Spleen (tissue), 7 donors: ENCODE data around the gene WDR44.

ENCODE experiments used
- CTCF ChIP-seq, 11 experiments: fragments of 200-600 bp in 7 of 11; fragments of 450-650 bp in 4 of 11; sonication (generic) in 4 of 11; IDR thresholded peaks in 8 of 11; conservative IDR thresholded peaks in 3 of 11; 1 replicate in 7 of 11; 2 replicates in 4 of 11; pipeline versions ENCODE4 v1.4.0 to v1.8.0; 2016 to 2021; ENCODE audit warnings: antibody characterized with exemption in 11 of 11, inconsistent platforms in 4 of 11, mild to moderate bottlenecking in 1 of 11
- POLR2A ChIP-seq, 3 donors: fragments of 450-650 bp; IDR thresholded peaks; one replicate each; pipeline ENCODE4 v1.5.1; 2017; ENCODE audit warnings: antibody characterized with exemption in 3 of 3, mild to moderate bottlenecking in 1 of 3
- donor health status: DM: no; HTN: no; CAD: no; lungs with moderate emphysema.
- donor health status: DM: no; HTN: no; CAD: no.
- donor health status: DM: no; HTN: no; CAD: no.

- no peak for TF ChIP-seq CTCF (IDR thresholded peaks at IDR 0.05 in 8 of 11, conservative IDR thresholded peaks at IDR 0.05 in 3 of 11)
- no peak for TF ChIP-seq POLR2A (IDR thresholded peaks at IDR 0.05)
Measured at GRCh38 chrX:118350706-118351105, 4.8 kb downstream of the WDR44 start.
